GM12878 (cell line): ENCODE results near the gene GSG1L. TPM values are rescaled to one million over a fixed set of nuclear protein-coding genes. Genes with fewer than 3 reads are reported as not detected.

Source experiments
- ATAC-seq: fragments of 200-7000 bp; cut with Tn5 transposase; 3 replicates; pipeline ENCODE4 v1.9.1; 2020; ENCODE audit warnings: mild to moderate bottlenecking, moderate library complexity
- BruUV-seq: library from RNA; stranded (reverse); fragments of 400-500 nt; replicated peaks from 2 replicates; lab custom pipeline; 2021; lab: Mats Ljungman, UMichigan
- CTCF ChIA-PET: fragments of 300-600 bp; sonication (Branson Sonifier 250); formaldehyde crosslinking; extraction: SDS; loops from one replicate; lab custom pipeline; 2021; ENCODE audit warnings: inconsistent platforms; lab: Yijun Ruan, JAX
- POLR2A ChIA-PET: fragments of 350-600 bp; formaldehyde crosslinking; extraction: SDS; loops from one replicate; lab custom pipeline; 2021; ENCODE audit warnings: inconsistent platforms; lab: Charles Lee
- RAD21 ChIA-PET: fragments of 300-600 bp; sonication (Branson Sonifier 250); formaldehyde crosslinking; loops from one replicate; lab custom pipeline; 2023; ENCODE audit warnings: antibody characterized with exemption; ENCODE audit not compliant: unreplicated experiment; lab: Charles Lee
- SMC1A ChIA-PET: fragments of 300-600 bp; sonication (Branson Sonifier 250); formaldehyde crosslinking; loops from one replicate; lab custom pipeline; 2023; ENCODE audit not compliant: unreplicated experiment, uncharacterized antibody; lab: Charles Lee
- DNase-seq: peaks from one replicate; pipeline ENCODE4 v3.0.0-alpha.2; 2011; ENCODE audit warnings: low read depth, low spot score
- FAIRE-seq: peaks from 3 replicates; lab custom pipeline; 2011; peaks lifted over from hg19 to GRCh38; lab: Jason Lieb, UNC
- H2AFZ ChIP-seq: 2 replicates; pipeline ENCODE4 v1.6.0; 2011; ENCODE audit warnings: low read depth, low read length, control low read depth; ENCODE audit not compliant: control insufficient read depth
- H3K27ac ChIP-seq: 2 replicates; pipeline ENCODE4 v1.5.1; 2011; ENCODE audit warnings: control low read depth; ENCODE audit not compliant: control insufficient read depth, insufficient read depth
- H3K27me3 ChIP-seq, 2 experiments: replicated peaks in 1 of 2; 2 replicates each; pipeline versions ENCODE4 v1.6.0 to v1.6.1; 2011; ENCODE audit warnings: low read length in 1 of 2; ENCODE audit not compliant: control insufficient read depth in 2 of 2, insufficient read depth in 2 of 2
- H3K36me3 ChIP-seq, 2 experiments: 2 replicates each; pipeline ENCODE4 v1.5.1; 2011; ENCODE audit warnings: low read length in 1 of 2; ENCODE audit not compliant: control insufficient read depth in 2 of 2, insufficient read depth in 2 of 2
- H3K4me1 ChIP-seq: 2 replicates; pipeline ENCODE4 v1.6.1; 2011; ENCODE audit warnings: mild to moderate bottlenecking, low read length, moderate library complexity, mixed read lengths; ENCODE audit not compliant: control insufficient read depth, insufficient read depth
- H3K4me2 ChIP-seq: 2 replicates; pipeline ENCODE4 v1.6.0; 2011; ENCODE audit warnings: control low read depth; ENCODE audit not compliant: control insufficient read depth, insufficient read depth
- H3K4me3 ChIP-seq: fragments of 200-600 bp; sonication (generic); 2 replicates; pipeline ENCODE4 v1.5.1; 2016
- H3K79me2 ChIP-seq: 2 replicates; pipeline ENCODE4 v1.6.0; 2011; ENCODE audit warnings: low read length; ENCODE audit not compliant: control insufficient read depth, insufficient read depth
- H3K9ac ChIP-seq: 2 replicates; pipeline ENCODE4 v1.8.0; 2011; ENCODE audit warnings: low read length, control low read depth, mixed read lengths; ENCODE audit not compliant: control insufficient read depth, insufficient read depth
- H3K9me3 ChIP-seq: replicated peaks from 3 replicates; pipeline ENCODE4 v1.5.1; 2011; ENCODE audit warnings: mild to moderate bottlenecking, low read length; ENCODE audit not compliant: control insufficient read depth, insufficient read depth
- H4K20me1 ChIP-seq: 2 replicates; pipeline ENCODE4 v1.6.0; 2011; ENCODE audit not compliant: control insufficient read depth, insufficient read depth
- ASH2L ChIP-seq: fragments of 300-600, 200-600 bp; sonication (generic); IDR thresholded peaks from 2 replicates; pipeline ENCODE4 v1.6.1; 2017; ENCODE audit warnings: low read depth, mild to moderate bottlenecking, borderline replicate concordance
- FOS ChIP-seq: IDR thresholded peaks from 3 replicates; pipeline ENCODE4 v1.6.1; 2011; ENCODE audit warnings: borderline replicate concordance; ENCODE audit not compliant: insufficient read length; ENCODE audit errors: extremely low read depth
- HDAC6 ChIP-seq: fragments of 200-600 bp; sonication (generic); IDR thresholded peaks from one replicate; pipeline ENCODE4 v1.8.0; 2017; ENCODE audit warnings: antibody characterized with exemption; ENCODE audit not compliant: unreplicated experiment
- IRF3 ChIP-seq: fragments of 450-650 bp; IDR thresholded peaks from 2 replicates; pipeline ENCODE4 v1.6.1; 2014; ENCODE audit warnings: mild to moderate bottlenecking
- NBN ChIP-seq: fragments of 450-650 bp; IDR thresholded peaks from 2 replicates; pipeline ENCODE4 v1.6.1; 2016
- PML ChIP-seq: IDR thresholded peaks from 2 replicates; pipeline ENCODE4 v1.6.1; 2012; ENCODE audit warnings: low read length, inconsistent platforms
- SREBF2 ChIP-seq: IDR thresholded peaks from 2 replicates; pipeline ENCODE4 v1.6.1; 2012; ENCODE audit warnings: mild to moderate bottlenecking, low read length
- ZNF217 ChIP-seq: fragments of 450-650 bp; IDR thresholded peaks from 2 replicates; pipeline ENCODE4 v1.6.1; 2017; ENCODE audit warnings: antibody characterized with exemption, mild to moderate bottlenecking
- ZSCAN29 ChIP-seq: fragments of 450-650 bp; IDR thresholded peaks from 2 replicates; pipeline ENCODE4 v1.6.1; 2017; ENCODE audit warnings: mild to moderate bottlenecking, moderate library complexity
- WGBS: methylation state at CpG from one replicate; pipeline ENCODE4 v1.1.6; 2016; ENCODE audit warnings: low lambda C conversion rate; ENCODE audit not compliant: insufficient replicate concordance, insufficient coverage; ENCODE audit errors: missing lambda C conversion rate; 5-methylcytosine and 5-hydroxymethylcytosine counted together
- in situ Hi-C: fragments of 300-500 bp; cut with MboI; formaldehyde crosslinking; loops from 9 replicates; pipeline ENCODE4 v1.14.3; 2018; ENCODE audit warnings: mixed read lengths
- intact Hi-C: fragments of 100-400 bp; cut with micrococcal nuclease; formaldehyde crosslinking; loops from one replicate; pipeline ENCODE4 v1.14.2; 2022; ENCODE audit not compliant: unreplicated experiment
- polyA plus RNA-seq, 11 experiments: library from polyadenylated mRNA; depleted of rRNA in 4 of 11; unstranded in 6 of 11; stranded (reverse) in 5 of 11; fragments of >200 nt; fragmentation: Nextera tagmentation in 4 of 11; fragmentation: Illumina TruSeq in 1 of 11; extraction: Ambion mirVana in 4 of 11; extraction: Trizol in 1 of 11; gene quantifications; 1 replicate in 1 of 11; 2 replicates in 10 of 11; pipeline versions ENCODE4 v1.2.1 to v1.2.3, GENCODE V29; 2011 to 2016; ENCODE audit warnings: inconsistent platforms in 2 of 11, missing spikeins in 2 of 11, low read depth in 1 of 11
- total RNA-seq, 4 experiments: library from RNA; depleted of rRNA in 3 of 4; stranded (reverse); fragments of >200 nt in 3 of 4; fragmentation: Illumina TruSeq in 1 of 4; extraction: Trizol in 1 of 4; gene quantifications; 2 replicates each; pipeline versions ENCODE4 v1.2.1 to v1.2.3, GENCODE V29; 2013 to 2021

The GSG1L gene
- total and polyA plus RNA-seq, 10 of the 15 experiments (the other 5 are each of a cell fraction or from before 2014, with no cell fraction given): not detected

- intact Hi-C loops (no loop called here), in situ Hi-C loops (no loop called here)
- ChIA-PET CTCF (interaction anchor here (0.9 kb wide), 1 partner anchor 12 kb away, joined by 3 read pairs; no protein-coding TSS in a partner anchor), SMC1A (no interaction called here), RAD21 (no interaction called here), POLR2A (no interaction called here)
- no peak overlapping the region for H3K4me2 ChIP-seq
- H3K4me1 ChIP-seq: no peaks in the 10 kb centered on the region
- no peaks in the 10 kb centered on the region; the same call in 2 of the 3 replicates for H3K9me3 ChIP-seq
- no peaks in the 10 kb centered on the region for H3K79me2 ChIP-seq
- H3K27me3 ChIP-seq: no peaks in the 10 kb centered on the region
- H3K4me3 ChIP-seq: no peak overlapping the region
- no peaks in the 10 kb centered on the region for H4K20me1 ChIP-seq
- ATAC-seq (no peak), FAIRE-seq (no peak), DNase-seq (no peak)
- H3K36me3 ChIP-seq: no peaks in the 10 kb centered on the region
- 14% methylated on average over 2 of the region's 2 CpGs for WGBS
- no peak overlapping the region for H3K27ac ChIP-seq
- H3K9ac ChIP-seq: no peak overlapping the region
- no TSS peak for BruUV-seq
- no peak overlapping the region for H2AFZ ChIP-seq
- TF ChIP-seq HDAC6 (no peak), NBN (no peak), SREBF2 (no peak), IRF3 (no peak), ZNF217 (no peak), PML (no peak), ASH2L (no peak), FOS (no peak), ZSCAN29 (no peak)
These were observed 233.5 kb downstream of the GSG1L start for GRCh38 chr16:27829975-27830374.
